ENCODE results near the gene MINPP1.

DNA sequence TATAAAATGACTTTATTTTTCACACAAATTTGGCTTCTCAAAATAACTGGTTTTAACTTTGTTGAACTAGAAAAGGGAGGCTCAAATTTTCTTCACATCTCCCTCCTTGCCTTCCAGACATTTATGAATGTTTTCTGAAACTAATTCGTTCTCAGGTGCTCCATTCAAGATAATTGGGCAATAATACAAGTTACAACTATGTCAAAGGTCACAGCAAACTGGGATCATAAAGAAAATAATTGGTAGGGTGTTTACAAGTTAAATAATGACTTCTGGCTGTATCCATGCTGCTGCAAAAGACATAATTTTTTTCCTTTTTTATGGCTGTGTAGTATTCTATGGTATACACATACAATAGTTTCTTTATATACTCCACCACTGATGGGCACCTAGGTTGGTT, 75.3 kb downstream of the MINPP1 start:
- TF ChIP-seq POLR2A (IDR thresholded peaks at IDR 0.05) (no peak), CTCF (IDR thresholded peaks at IDR 0.05 in 8 of 11, conservative IDR thresholded peaks at IDR 0.05 in 3 of 11) (no peak)
